Caco-2 (cell line): ENCODE data around the gene PDLIM7. TPM values are rescaled to one million over a fixed set of nuclear protein-coding genes. Genes with fewer than 3 reads are reported as not detected.
A peak's percentile ranks its signal among the peaks of the same experiment; 100 is the strongest.

Experiments
- BruUV-seq: library from RNA; stranded (reverse); fragments of 400-500 nt; replicated peaks from 2 replicates; lab custom pipeline; 2021; lab: Mats Ljungman, UMichigan
- CTCF ChIA-PET: fragments of 300-600 bp; sonication (Branson Sonifier 250); formaldehyde crosslinking; loops from one replicate; lab custom pipeline; 2022; ENCODE audit warnings: antibody characterized with exemption; lab: Charles Lee
- POLR2A ChIA-PET: fragments of 300-600 bp; sonication (Branson Sonifier 250); formaldehyde crosslinking; loops from one replicate; lab custom pipeline; 2022; ENCODE audit warnings: antibody characterized with exemption; lab: Charles Lee
- DNase-seq, 2 experiments: peaks; one replicate each; pipeline versions ENCODE4 v3.0.0 to v3.0.0-alpha.2; 2020 to 2022
- H3K27me3 ChIP-seq: replicated peaks from 2 replicates; pipeline ENCODE4 v1.6.0; 2011; ENCODE audit warnings: low read length; ENCODE audit not compliant: control insufficient read depth, insufficient read depth
- H3K36me3 ChIP-seq: 2 replicates; pipeline ENCODE4 v1.5.1; 2011; ENCODE audit warnings: low read length; ENCODE audit not compliant: control insufficient read depth, insufficient read depth
- H3K4me1 ChIP-seq: fragments of 250-450 bp; sonication (Bioruptor Pico); 2 replicates; pipeline ENCODE4 v1.5.1; 2020; ENCODE audit warnings: mild to moderate bottlenecking
- H3K4me3 ChIP-seq: 2 replicates; pipeline ENCODE4 v1.5.1; 2011; ENCODE audit warnings: low read depth, mild to moderate bottlenecking, control low read depth, low read length
- H3K9me3 ChIP-seq: fragments of 250-450 bp; sonication (Bioruptor Pico); 2 replicates; pipeline ENCODE4 v1.5.1; 2020; ENCODE audit warnings: mild to moderate bottlenecking, moderate library complexity
- H3K27ac Mint-ChIP-seq: one replicate; pipeline ENCODE4 v1.8.0; 2022; ENCODE audit warnings: mixed read lengths; ENCODE audit not compliant: unreplicated experiment
- H3K27me3 Mint-ChIP-seq: one replicate; pipeline ENCODE4 v1.8.0; 2022; ENCODE audit warnings: mixed read lengths; ENCODE audit not compliant: insufficient read depth, unreplicated experiment
- H3K36me3 Mint-ChIP-seq: one replicate; pipeline ENCODE4 v1.8.0; 2022; ENCODE audit warnings: mild to moderate bottlenecking, mixed read lengths; ENCODE audit not compliant: insufficient read depth, unreplicated experiment
- H3K4me1 Mint-ChIP-seq: one replicate; pipeline ENCODE4 v1.8.0; 2022; ENCODE audit warnings: low read depth, mixed read lengths; ENCODE audit not compliant: unreplicated experiment
- H3K4me3 Mint-ChIP-seq: one replicate; pipeline ENCODE4 v1.8.0; 2022; ENCODE audit warnings: mild to moderate bottlenecking, moderate library complexity, mixed read lengths; ENCODE audit not compliant: unreplicated experiment
- H3K9me3 Mint-ChIP-seq: one replicate; pipeline ENCODE4 v1.8.0; 2022; ENCODE audit warnings: mixed read lengths; ENCODE audit not compliant: unreplicated experiment
- intact Hi-C: fragments of 100-400 bp; cut with micrococcal nuclease; formaldehyde crosslinking; loops from one replicate; pipeline ENCODE4 v1.10.0; 2022; ENCODE audit not compliant: unreplicated experiment
- total RNA-seq: library from RNA; stranded (reverse); gene quantifications from 2 replicates; pipeline ENCODE4 v1.2.3, GENCODE V29; 2022
- TF ChIP-seq, protein P1 (sequence below), 2 experiments: fragments of 200-600 bp in 1 of 2; IDR thresholded peaks; 1 replicate in 1 of 2; 2 replicates in 1 of 2; pipeline versions ENCODE4 v1.5.1 to v1.8.0; 2011 to 2022; ENCODE audit warnings: antibody characterized with exemption in 1 of 2, control low read depth in 1 of 2, inconsistent platforms in 1 of 2, low read depth in 1 of 2, low read length in 1 of 2, mild to moderate bottlenecking in 1 of 2, moderate library complexity in 1 of 2; ENCODE audit not compliant: insufficient read depth in 1 of 2, severe bottlenecking in 1 of 2, unreplicated experiment in 1 of 2

Gene PDLIM7
- total RNA-seq, 1 experiment from 2014 or later: 49.1 TPM

GRCh38 chr5:177496070-177496726 lies 1.2 kb downstream of the PDLIM7 start:
- peak overlapping the region; percentile 59 for H3K27ac Mint-ChIP-seq
- peaks cover 11% of the 10 kb centered on the region for H3K27me3 Mint-ChIP-seq
- H3K9me3 Mint-ChIP-seq: no peaks in the 10 kb centered on the region
- POLR2A ChIA-PET: interaction anchor here (0.7 to 1.8 kb wide), 4 partner anchors 19 to 144 kb away, joined by 4 to 8 read pairs (median 4); partner anchors contain the start of genes B4GALT7 and LMAN2
- DNase-seq: peak; percentile 67 to 71
- BruUV-seq: TSS peak; percentile 44
- intact Hi-C loops: loop anchor here (2.0 kb wide), 2 partner anchors 93 to 183 kb away; no protein-coding TSS in a partner anchor
- H3K27me3 ChIP-seq: no peaks in the 10 kb centered on the region
- H3K4me1 Mint-ChIP-seq: peaks cover 27% of the 10 kb centered on the region
- H3K36me3 Mint-ChIP-seq: peaks cover 22% of the 10 kb centered on the region
- peak overlapping the region; percentile 85 for H3K4me3 ChIP-seq
- H3K4me3 Mint-ChIP-seq: peak overlapping the region; percentile 89
- CTCF ChIA-PET: interaction anchor here (0.5 to 3.0 kb wide), 8 partner anchors 9 to 191 kb away, joined by 3 to 29 read pairs (median 5); partner anchors contain the start of gene DBN1
- H3K36me3 ChIP-seq: peaks cover 4% of the 10 kb centered on the region
- TF ChIP-seq, protein P1, sequence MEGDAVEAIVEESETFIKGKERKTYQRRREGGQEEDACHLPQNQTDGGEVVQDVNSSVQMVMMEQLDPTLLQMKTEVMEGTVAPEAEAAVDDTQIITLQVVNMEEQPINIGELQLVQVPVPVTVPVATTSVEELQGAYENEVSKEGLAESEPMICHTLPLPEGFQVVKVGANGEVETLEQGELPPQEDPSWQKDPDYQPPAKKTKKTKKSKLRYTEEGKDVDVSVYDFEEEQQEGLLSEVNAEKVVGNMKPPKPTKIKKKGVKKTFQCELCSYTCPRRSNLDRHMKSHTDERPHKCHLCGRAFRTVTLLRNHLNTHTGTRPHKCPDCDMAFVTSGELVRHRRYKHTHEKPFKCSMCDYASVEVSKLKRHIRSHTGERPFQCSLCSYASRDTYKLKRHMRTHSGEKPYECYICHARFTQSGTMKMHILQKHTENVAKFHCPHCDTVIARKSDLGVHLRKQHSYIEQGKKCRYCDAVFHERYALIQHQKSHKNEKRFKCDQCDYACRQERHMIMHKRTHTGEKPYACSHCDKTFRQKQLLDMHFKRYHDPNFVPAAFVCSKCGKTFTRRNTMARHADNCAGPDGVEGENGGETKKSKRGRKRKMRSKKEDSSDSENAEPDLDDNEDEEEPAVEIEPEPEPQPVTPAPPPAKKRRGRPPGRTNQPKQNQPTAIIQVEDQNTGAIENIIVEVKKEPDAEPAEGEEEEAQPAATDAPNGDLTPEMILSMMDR (IDR thresholded peaks at IDR 0.05; ENCODE audit: insufficient read depth in 1 of 2, low read depth in 1 of 2, low read length in 1 of 2, severe bottlenecking in 1 of 2, unreplicated experiment in 1 of 2): peak; percentile 29 to 45
- peaks cover 28% of the 10 kb centered on the region for H3K4me1 ChIP-seq
- no peaks in the 10 kb centered on the region for H3K9me3 ChIP-seq

- BruUV-seq: no TSS peak
- Histone ChIP-seq H3K27me3 (no peaks in the 10 kb centered on the region), H3K9me3 (no peaks in the 10 kb centered on the region), H3K36me3 (peaks cover 4% of the 10 kb centered on the region), H3K4me1 (peaks cover 29% of the 10 kb centered on the region), H3K4me3 (no peak overlapping the region)
- DNase-seq: peak in 1 of 2 experiments; percentile 34
- intact Hi-C loops: loop anchor here (2.0 kb wide), 2 partner anchors 93 to 183 kb away; no protein-coding TSS in a partner anchor
- ChIA-PET CTCF (interaction anchor here (0.7 to 3.0 kb wide), 7 partner anchors 14 to 740 kb away, joined by 3 to 29 read pairs (median 5); partner anchors contain the start of gene DBN1), POLR2A (interaction anchor here (1.2 kb wide), 1 partner anchor 144 kb away, joined by 4 read pairs; the partner anchor contains the start of gene LMAN2)
- Mint-ChIP-seq H3K4me3 (no peak overlapping the region), H3K9me3 (no peaks in the 10 kb centered on the region), H3K36me3 (peaks cover 29% of the 10 kb centered on the region), H3K27me3 (peaks cover 11% of the 10 kb centered on the region), H3K4me1 (peaks cover 21% of the 10 kb centered on the region), H3K27ac (no peak overlapping the region)
- TF ChIP-seq, protein P1 (IDR thresholded peaks at IDR 0.05; ENCODE audit: insufficient read depth in 1 of 2, low read depth in 1 of 2, low read length in 1 of 2, severe bottlenecking in 1 of 2, unreplicated experiment in 1 of 2): no peak
Observed at GRCh38 chr5:177495243-177496060, 2.0 kb downstream of the PDLIM7 start.
